ENCODE results near the gene TMEM179.

Gene TMEM179

GRCh38 chr14:104545151-104545941 is 59.2 kb downstream of the TMEM179 start:
- DNase-seq (ENCODE audit: low read depth in 2 of 2): no peak

- DNase-seq (ENCODE audit: low read depth in 2 of 2): no peak
These were observed 60.1 kb downstream of the TMEM179 start for GRCh38 chr14:104544362-104544961.

GRCh38 chr14:104542871-104543830 is 61.4 kb downstream of the TMEM179 start:
- no peak for DNase-seq (ENCODE audit: low read depth in 2 of 2)

- no peak for DNase-seq (ENCODE audit: low read depth in 2 of 2)
These were observed 62.6 kb downstream of the TMEM179 start for GRCh38 chr14:104541905-104542465.
